Measurements from ENCODE around the gene ZNF598.
A peak's percentile ranks its signal among the peaks of the same experiment; 100 is the strongest.

ZNF598 gene

DNA sequence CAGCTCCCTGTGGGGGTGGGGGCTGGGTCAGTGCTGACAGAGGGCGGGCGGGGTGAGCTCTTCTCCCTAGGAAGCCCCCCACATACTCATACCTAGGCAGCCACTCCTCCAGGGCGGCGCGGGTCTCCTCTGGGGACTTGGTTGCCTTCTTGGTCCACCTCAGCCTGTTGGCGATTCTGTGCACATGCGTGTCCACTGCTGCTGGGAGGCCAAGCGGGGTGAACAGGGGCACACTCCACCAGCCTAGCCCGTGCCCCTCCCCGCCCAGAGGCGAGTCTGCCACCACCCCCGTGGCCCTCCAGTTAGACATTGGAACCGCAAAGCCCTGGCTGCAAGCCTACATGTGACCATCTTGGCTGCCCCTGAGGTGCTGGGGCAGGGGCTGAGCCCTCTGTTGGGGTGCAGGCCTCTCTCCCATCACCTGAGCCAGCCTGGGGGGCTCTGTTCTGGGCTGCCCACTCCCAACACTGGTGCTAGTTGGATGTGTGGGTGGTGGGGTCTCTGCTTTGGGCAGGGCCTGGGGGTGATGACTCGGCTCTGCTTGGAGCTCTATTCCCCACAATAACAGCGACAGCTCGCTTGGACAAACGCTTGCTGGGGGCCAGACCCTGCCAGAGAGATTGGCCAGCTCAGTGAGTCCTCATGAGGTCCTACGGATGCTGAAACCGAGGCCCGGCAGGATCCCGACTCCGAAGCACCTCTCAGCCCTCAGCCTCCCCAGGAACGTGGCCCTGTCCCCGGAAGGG, 30.6 kb upstream of the ZNF598 start:
- 94% methylated on average over 24 of the region's 24 CpGs for WGBS
- Histone ChIP-seq H3K36me3 (ENCODE audit: insufficient read depth, low read length) (0 out of 2 replicates have a peak, but pooled peaks cover 10% of the 10 kb centered on the region), H3K27me3 (ENCODE audit: insufficient read depth, low read length) (no peaks in the 10 kb centered on the region), H3K27ac (ENCODE audit: low read depth, low read length) (no peak overlapping the region), H3K9ac (ENCODE audit: low read depth, low read length) (no peak overlapping the region), H3K4me1 (ENCODE audit: insufficient read depth, low read length) (no peaks in the 10 kb centered on the region), H3K4me3 (ENCODE audit: low read length) (no peak overlapping the region), H3K9me3 (ENCODE audit: insufficient read depth, low read depth, low read length) (no peaks in the 10 kb centered on the region)

DNA sequence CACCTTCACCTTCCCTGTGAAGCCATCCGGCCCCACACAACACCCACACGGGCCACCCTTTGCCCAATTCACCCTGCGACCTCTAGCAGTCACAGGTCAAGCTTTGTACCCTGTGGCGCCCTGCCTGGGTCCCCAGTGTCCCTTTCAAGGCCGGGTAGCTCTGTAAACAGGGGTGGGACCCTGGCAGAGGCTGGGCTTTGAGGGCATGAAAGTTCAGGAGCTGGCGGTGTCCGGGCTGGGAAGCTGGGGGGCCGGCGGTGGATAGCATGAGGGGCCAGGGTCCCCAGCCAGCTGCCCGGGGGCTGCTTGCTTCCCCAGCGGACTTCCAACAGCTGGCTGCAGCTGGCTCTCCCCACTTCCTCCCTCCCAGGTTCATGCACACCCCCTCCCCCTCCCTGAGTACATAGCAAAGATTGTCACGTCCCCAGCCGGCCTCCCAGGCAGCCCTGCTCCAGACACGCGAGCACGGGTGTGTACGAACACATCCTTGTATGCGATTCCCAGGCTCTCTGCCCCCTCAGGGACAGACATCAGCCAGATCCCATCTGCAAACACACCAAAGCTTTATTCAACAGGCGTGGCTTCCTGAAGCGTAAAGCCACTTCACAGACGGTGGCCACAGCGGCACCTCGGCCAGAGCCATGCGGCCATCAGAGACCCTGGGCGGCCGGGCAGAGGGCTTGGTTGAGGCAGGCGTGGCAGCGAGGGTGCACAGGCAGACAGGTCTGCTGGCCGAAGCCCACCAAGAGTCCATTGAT, 29.8 kb upstream of the ZNF598 start:
- Histone ChIP-seq H3K4me3 (ENCODE audit: low read length) (no peak overlapping the region), H3K4me1 (ENCODE audit: insufficient read depth, low read length) (no peaks in the 10 kb centered on the region), H3K27ac (ENCODE audit: low read depth, low read length) (no peak overlapping the region), H3K36me3 (ENCODE audit: insufficient read depth, low read length) (0 out of 2 replicates have a peak, but pooled peaks cover 6% of the 10 kb centered on the region), H3K27me3 (ENCODE audit: insufficient read depth, low read length) (no peaks in the 10 kb centered on the region), H3K9me3 (ENCODE audit: insufficient read depth, low read depth, low read length) (no peaks in the 10 kb centered on the region), H3K9ac (ENCODE audit: low read depth, low read length) (no peak overlapping the region; the same call in 1 of the 2 replicates)
- 88% methylated on average over 29 of the region's 29 CpGs for WGBS

DNA sequence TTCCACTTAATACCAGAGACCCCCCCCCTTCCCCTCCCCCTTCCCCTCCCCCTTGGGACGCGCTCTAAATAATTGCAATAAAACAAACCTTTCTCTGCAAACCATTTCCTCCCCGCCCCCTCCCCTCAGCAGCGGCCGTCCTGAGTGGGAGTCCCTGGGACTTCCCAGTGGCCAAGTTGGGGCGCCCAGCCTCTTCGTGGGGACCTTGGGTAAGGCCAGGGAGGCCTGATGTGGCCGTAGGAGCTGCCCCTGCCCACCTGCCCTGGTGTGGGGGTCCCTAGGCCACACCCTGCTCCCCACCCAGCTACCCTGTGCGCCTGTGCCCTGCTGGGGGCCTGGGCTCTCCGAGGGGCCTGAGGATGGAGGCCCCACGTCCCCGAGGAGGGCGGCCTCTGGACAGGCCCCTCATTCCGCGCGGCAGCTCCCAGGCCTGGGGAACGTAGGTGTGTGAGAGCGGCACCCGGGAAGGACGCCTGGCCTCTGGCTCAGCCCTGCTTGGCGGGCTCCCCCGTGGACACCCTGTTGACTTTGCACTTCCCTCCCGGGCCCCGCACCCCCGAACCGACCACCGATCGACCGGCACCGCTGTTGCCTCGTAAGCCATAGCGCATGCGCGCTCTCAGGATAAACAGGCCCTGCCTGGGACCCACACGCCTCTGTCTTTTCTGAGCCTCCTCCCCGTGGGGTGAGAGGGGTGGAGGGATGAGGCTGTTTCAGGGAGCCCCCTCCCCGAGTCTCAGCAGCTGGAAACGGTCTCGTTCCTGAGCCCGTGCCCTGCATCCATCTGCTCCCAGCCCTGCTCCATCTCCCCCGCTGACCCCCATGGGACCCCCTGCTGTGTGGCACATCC, 29.0 kb upstream of the ZNF598 start:
- H3K27ac ChIP-seq (ENCODE audit: low read depth, low read length): no peak overlapping the region
- H3K9ac ChIP-seq (ENCODE audit: low read depth, low read length): no peak overlapping the region; the same call in 1 of the 2 replicates
- WGBS: 92% methylated on average over 41 of the region's 41 CpGs
- no peaks in the 10 kb centered on the region for H3K27me3 ChIP-seq (ENCODE audit: insufficient read depth, low read length)
- H3K9me3 ChIP-seq (ENCODE audit: insufficient read depth, low read depth, low read length): no peaks in the 10 kb centered on the region
- no peak overlapping the region for H3K4me3 ChIP-seq (ENCODE audit: low read length)
- 0 out of 2 replicates have a peak, but pooled peaks cover 3% of the 10 kb centered on the region for H3K36me3 ChIP-seq (ENCODE audit: insufficient read depth, low read length)
- H3K4me1 ChIP-seq (ENCODE audit: insufficient read depth, low read length): peaks cover 3% of the 10 kb centered on the region; the same call in 1 of the 2 replicates

DNA sequence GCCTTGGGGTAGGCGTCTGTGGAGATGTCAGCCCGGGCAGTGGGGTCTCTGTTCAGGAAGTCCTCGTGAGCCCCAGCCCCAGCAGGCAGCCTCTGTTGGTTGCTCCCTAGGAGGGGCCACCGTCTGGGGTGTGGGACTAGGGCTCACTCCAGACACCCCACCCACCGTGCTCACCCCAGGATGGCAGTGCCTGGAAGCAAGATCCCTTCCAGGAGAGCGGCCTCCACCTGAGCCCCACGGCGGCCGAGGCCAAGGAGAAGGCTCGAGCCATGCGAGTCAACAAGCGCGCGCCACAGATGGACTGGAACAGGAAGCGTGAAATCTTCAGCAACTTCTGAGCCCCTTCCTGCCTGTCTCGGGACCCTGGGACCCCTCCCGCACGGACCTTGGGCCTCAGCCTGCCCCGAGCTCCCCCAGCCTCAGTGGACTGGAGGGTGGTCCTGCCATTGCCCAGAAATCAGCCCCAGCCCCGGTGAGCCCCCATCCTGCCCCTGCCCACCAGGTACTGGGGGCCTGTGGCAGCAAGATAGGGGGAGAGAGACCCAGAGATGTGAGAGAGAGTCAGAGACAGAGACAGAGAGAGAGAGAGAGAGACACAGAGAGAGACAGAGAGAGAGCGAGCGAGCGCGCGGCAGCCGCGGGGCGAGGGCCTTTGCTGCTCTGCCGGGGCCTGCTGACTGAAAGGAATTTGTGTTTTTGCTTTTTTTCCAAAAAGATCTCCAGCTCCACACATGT, 28.2 kb upstream of the ZNF598 start:
- H3K27ac ChIP-seq (ENCODE audit: low read depth, low read length): no peak overlapping the region
- no peaks in the 10 kb centered on the region for H3K36me3 ChIP-seq (ENCODE audit: insufficient read depth, low read length)
- H3K9me3 ChIP-seq (ENCODE audit: insufficient read depth, low read depth, low read length): no peaks in the 10 kb centered on the region
- no peak overlapping the region for H3K9ac ChIP-seq (ENCODE audit: low read depth, low read length)
- H3K4me3 ChIP-seq (ENCODE audit: low read length): no peak overlapping the region
- H3K4me1 ChIP-seq (ENCODE audit: insufficient read depth, low read length): peaks cover 6% of the 10 kb centered on the region; the same call in 1 of the 2 replicates
- no peaks in the 10 kb centered on the region for H3K27me3 ChIP-seq (ENCODE audit: insufficient read depth, low read length)
- WGBS: 89% methylated on average over 29 of the region's 29 CpGs

DNA sequence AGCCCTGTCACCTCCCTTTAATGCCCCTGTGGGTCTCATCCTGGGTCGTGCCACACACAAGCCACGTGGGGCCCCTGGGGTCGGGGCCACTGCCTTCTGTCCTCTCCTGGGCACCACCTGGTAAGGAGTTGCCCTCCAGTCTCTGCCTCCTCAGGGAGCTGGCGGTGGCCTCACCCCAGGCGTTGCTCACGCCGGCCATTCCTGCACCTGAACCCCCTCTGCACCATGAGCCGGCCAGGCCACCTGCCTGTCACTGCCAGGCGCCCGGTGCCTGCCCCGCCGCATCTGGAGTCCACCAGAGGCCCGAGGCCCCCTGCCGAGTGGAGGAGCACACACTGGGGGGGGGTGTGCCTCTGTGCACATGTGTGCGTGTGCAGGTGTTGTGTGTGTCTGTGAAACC, 27.5 kb upstream of the ZNF598 start:
- Histone ChIP-seq H3K9ac (ENCODE audit: low read depth, low read length) (no peak overlapping the region), H3K4me1 (ENCODE audit: insufficient read depth, low read length) (peaks cover 6% of the 10 kb centered on the region; the same call in 1 of the 2 replicates), H3K27ac (ENCODE audit: low read depth, low read length) (no peak overlapping the region), H3K27me3 (ENCODE audit: insufficient read depth, low read length) (no peaks in the 10 kb centered on the region), H3K4me3 (ENCODE audit: low read length) (no peak overlapping the region), H3K9me3 (ENCODE audit: insufficient read depth, low read depth, low read length) (no peaks in the 10 kb centered on the region), H3K36me3 (ENCODE audit: insufficient read depth, low read length) (no peaks in the 10 kb centered on the region)
- WGBS: 96% methylated on average over 15 of the region's 15 CpGs

DNA sequence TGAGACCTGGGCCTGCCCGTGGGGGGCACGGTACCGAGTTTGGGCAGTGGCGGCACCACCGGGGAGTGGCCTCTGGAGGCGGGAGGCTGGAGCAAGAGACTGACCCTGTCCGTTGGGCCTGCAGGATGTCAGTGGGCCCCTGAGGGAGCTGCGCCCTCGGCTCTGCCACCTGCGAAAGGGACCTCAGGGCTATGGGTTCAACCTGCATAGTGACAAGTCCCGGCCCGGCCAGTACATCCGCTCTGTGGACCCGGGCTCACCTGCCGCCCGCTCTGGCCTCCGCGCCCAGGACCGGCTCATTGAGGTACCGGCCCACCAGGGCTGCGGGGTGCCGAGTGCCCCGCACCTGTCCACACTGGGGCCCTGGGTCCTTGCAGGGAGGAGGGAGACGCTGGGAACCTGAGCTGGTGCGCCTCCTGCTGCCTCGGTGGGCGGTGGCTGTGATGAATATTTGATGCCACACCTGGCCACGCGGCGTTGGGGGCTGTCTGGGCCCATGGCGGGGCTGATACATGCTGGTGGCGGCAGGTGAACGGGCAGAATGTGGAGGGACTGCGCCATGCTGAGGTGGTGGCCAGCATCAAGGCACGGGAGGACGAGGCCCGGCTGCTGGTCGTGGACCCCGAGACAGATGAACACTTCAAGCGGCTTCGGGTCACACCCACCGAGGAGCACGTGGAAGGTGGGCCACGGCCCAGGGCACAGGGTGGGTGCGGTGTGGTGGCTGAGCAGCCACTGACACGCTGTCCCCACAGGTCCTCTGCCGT, 26.8 kb upstream of the ZNF598 start:
- 94% methylated on average over 47 of the region's 47 CpGs for WGBS
- H3K27ac ChIP-seq (ENCODE audit: low read depth, low read length): peak overlapping the region; percentile 35; the same call in 1 of the 2 replicates
- H3K4me3 ChIP-seq (ENCODE audit: low read length): no peak overlapping the region
- H3K27me3 ChIP-seq (ENCODE audit: insufficient read depth, low read length): no peaks in the 10 kb centered on the region
- H3K4me1 ChIP-seq (ENCODE audit: insufficient read depth, low read length): peaks cover 6% of the 10 kb centered on the region; the same call in 1 of the 2 replicates
- no peaks in the 10 kb centered on the region for H3K9me3 ChIP-seq (ENCODE audit: insufficient read depth, low read depth, low read length)
- no peaks in the 10 kb centered on the region for H3K36me3 ChIP-seq (ENCODE audit: insufficient read depth, low read length)
- no peak overlapping the region for H3K9ac ChIP-seq (ENCODE audit: low read depth, low read length)

DNA sequence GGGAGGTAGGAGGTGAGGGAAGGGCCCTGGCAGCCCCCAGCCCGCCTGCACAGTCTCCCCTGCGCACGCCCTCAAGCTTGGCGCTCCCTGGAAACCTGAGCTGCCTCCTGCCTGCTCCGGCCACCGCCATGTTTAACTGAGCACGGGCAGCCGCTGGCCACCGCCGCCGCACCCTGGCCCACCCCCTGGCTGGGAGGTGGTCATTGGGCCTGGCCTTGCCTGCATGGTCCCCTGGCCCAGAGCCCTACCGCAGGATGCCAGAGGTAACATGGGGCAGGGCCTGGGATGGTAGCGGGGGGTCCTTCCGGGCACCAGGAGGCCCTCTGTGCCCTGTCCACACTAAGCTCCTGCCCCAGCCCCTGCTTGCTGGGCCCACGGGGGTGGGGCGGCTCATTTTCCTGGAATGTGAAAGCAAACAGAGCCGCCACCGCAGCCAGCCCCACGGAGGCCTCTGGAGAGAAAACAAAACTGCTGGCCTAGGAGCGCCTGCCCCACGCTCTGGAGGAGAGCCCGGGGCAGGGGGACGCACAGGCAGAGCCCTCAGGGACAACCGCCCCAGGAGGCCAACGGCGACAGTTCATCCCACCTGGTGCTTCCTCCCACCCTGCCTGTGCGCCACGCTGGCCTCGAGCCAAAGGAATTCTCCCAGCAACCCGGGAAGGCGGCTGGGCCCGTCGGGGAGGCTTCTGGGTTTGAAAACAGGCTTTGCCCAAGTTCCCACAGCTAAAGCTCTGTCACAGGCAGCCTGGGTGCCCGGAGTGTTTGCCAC, 26.0 kb upstream of the ZNF598 start:
- Histone ChIP-seq H3K4me1 (ENCODE audit: insufficient read depth, low read length) (peaks cover 6% of the 10 kb centered on the region; the same call in 1 of the 2 replicates), H3K9me3 (ENCODE audit: insufficient read depth, low read depth, low read length) (no peaks in the 10 kb centered on the region), H3K27me3 (ENCODE audit: insufficient read depth, low read length) (no peaks in the 10 kb centered on the region), H3K27ac (ENCODE audit: low read depth, low read length) (peak overlapping the region; percentile 35; the same call in 1 of the 2 replicates), H3K4me3 (ENCODE audit: low read length) (no peak overlapping the region), H3K36me3 (ENCODE audit: insufficient read depth, low read length) (no peaks in the 10 kb centered on the region), H3K9ac (ENCODE audit: low read depth, low read length) (0 out of 2 replicates have a peak overlapping the region, but pooled peaks have one; percentile 20)
- WGBS: 81% methylated on average over 34 of the region's 34 CpGs

DNA sequence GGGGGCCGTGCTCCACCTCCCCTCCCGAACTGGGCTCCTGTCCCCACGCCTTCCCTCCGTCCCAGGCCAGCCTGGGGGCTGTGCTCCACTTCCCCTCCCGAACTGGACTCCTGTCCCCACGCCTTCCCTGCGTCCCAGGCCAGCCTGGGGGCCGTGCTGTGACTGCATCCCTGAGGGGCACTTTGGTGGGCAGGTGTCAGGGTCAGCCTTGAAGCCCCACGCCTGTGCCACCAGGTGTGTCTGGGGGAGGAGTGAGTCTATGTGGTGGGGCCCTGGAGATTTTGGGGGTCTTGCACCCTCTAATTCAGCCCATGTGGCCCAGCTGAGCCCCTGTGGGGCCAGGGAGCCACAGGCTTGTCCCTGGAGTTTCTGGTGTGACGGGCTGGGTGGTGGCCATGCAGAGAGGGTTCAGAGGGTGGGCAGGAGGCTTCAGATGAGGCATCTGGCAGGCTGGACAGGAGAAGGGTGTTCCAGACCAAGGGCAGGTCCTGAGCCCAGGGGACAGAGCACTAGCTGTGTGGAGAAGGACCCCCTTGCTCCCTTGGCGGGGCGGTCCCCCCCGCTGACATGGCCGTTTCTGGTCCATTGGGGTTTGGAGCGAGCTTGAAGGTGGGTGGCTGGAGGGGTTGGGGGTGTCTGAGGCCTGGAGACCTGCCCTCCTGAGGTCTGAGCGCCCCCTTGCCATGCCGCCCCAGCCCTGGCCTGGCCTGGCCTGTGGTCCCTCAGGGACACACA, 25.2 kb upstream of the ZNF598 start:
- H3K36me3 ChIP-seq (ENCODE audit: insufficient read depth, low read length): no peaks in the 10 kb centered on the region
- no peaks in the 10 kb centered on the region for H3K27me3 ChIP-seq (ENCODE audit: insufficient read depth, low read length)
- no peak overlapping the region for H3K27ac ChIP-seq (ENCODE audit: low read depth, low read length)
- H3K4me3 ChIP-seq (ENCODE audit: low read length): no peak overlapping the region
- H3K9me3 ChIP-seq (ENCODE audit: insufficient read depth, low read depth, low read length): no peaks in the 10 kb centered on the region
- H3K9ac ChIP-seq (ENCODE audit: low read depth, low read length): no peak overlapping the region
- WGBS: 89% methylated on average over 17 of the region's 17 CpGs
- peaks cover 6% of the 10 kb centered on the region; the same call in 1 of the 2 replicates for H3K4me1 ChIP-seq (ENCODE audit: insufficient read depth, low read length)

All from HUES64 (cell line).